HepG2 (cell line): ENCODE measurements around the gene CDR2L. TPM values are rescaled to one million over a fixed set of nuclear protein-coding genes. Genes with fewer than 3 reads are reported as not detected.

Experiments
- ARNT ChIP-seq: fragments of 450-650 bp; IDR thresholded peaks from 2 replicates; pipeline ENCODE4 v1.6.1; 2017
- GATAD1 ChIP-seq: IDR thresholded peaks from 2 replicates; pipeline ENCODE4 v1.6.1; 2016; ENCODE audit warnings: missing genetic modification reagents, missing compliant biosample characterization
- GZF1 ChIP-seq: sonication (generic); formaldehyde crosslinking; IDR thresholded peaks from 2 replicates; pipeline ENCODE4 v1.5.1; 2020; ENCODE audit warnings: mild to moderate bottlenecking, missing genetic modification reagents
- PPARG ChIP-seq: conservative IDR thresholded peaks from 2 replicates; pipeline ENCODE4 v1.6.1; 2016; ENCODE audit warnings: missing biosample characterization, missing genetic modification reagents
- SIN3B ChIP-seq: fragments of 150-350 bp; IDR thresholded peaks from 2 replicates; pipeline ENCODE4 v1.6.1; 2014; ENCODE audit warnings: low read length
- ZBTB38 ChIP-seq: sonication (generic); formaldehyde crosslinking; IDR thresholded peaks from 2 replicates; pipeline ENCODE4 v1.5.1; 2020; ENCODE audit warnings: mild to moderate bottlenecking, missing genetic modification reagents
- ZNF232 ChIP-seq: sonication (generic); formaldehyde crosslinking; IDR thresholded peaks from 2 replicates; pipeline ENCODE4 v1.4.0; 2020; ENCODE audit warnings: missing genetic modification reagents, borderline replicate concordance
- ZNF234 ChIP-seq: sonication (generic); formaldehyde crosslinking; conservative IDR thresholded peaks from 2 replicates; pipeline ENCODE4 v1.5.1; 2020; ENCODE audit warnings: mild to moderate bottlenecking, missing genetic modification reagents
- ZNF253 ChIP-seq: sonication (generic); formaldehyde crosslinking; IDR thresholded peaks from 2 replicates; pipeline ENCODE4 v1.8.0; 2022; ENCODE audit warnings: mild to moderate bottlenecking, missing genetic modification reagents, borderline replicate concordance
- ZNF292 ChIP-seq: sonication (generic); formaldehyde crosslinking; IDR thresholded peaks from 2 replicates; pipeline ENCODE4 v1.8.1; 2022; ENCODE audit warnings: mild to moderate bottlenecking, low read depth, missing genetic modification reagents, borderline replicate concordance
- ZNF484 ChIP-seq: sonication (generic); formaldehyde crosslinking; IDR thresholded peaks from 2 replicates; pipeline ENCODE4 v1.5.1; 2020; ENCODE audit warnings: mild to moderate bottlenecking, low read depth, missing genetic modification reagents, borderline replicate concordance
- ZNF550 ChIP-seq: sonication (generic); formaldehyde crosslinking; IDR thresholded peaks from 2 replicates; pipeline ENCODE4 v1.4.0; 2020; ENCODE audit warnings: mild to moderate bottlenecking, missing genetic modification reagents, borderline replicate concordance
- ZSCAN22 ChIP-seq: sonication (generic); formaldehyde crosslinking; IDR thresholded peaks from 2 replicates; pipeline ENCODE4 v1.4.0; 2020; ENCODE audit warnings: mild to moderate bottlenecking, missing genetic modification reagents
- polyA plus RNA-seq, 8 experiments: library from polyadenylated mRNA; depleted of rRNA in 3 of 8; stranded (reverse) in 7 of 8; unstranded in 1 of 8; fragments of >200 nt; fragmentation: Illumina TruSeq in 4 of 8; extraction: Trizol in 4 of 8; gene quantifications; 2 replicates each; pipeline versions ENCODE4 v1.2.1 to v1.2.3, GENCODE V29; 2011 to 2016; ENCODE audit warnings: low read depth in 4 of 8, missing spikeins in 1 of 8, mixed read lengths in 1 of 8; ENCODE audit not compliant: insufficient read depth in 1 of 8
- total RNA-seq, 5 experiments: library from RNA; depleted of rRNA; stranded (reverse); fragments of >200 nt; fragmentation: Illumina TruSeq; extraction: Trizol; gene quantifications; 2 replicates each; pipeline ENCODE4 v1.2.3, GENCODE V29; 2016; ENCODE audit warnings: low read depth in 1 of 5
- TF ChIP-seq, protein P1 (sequence below): sonication (generic); formaldehyde crosslinking; IDR thresholded peaks from 2 replicates; pipeline ENCODE4 v1.4.0; 2020; ENCODE audit warnings: missing genetic modification reagents
- TF ChIP-seq, protein P2 (sequence below): sonication (generic); formaldehyde crosslinking; IDR thresholded peaks from 2 replicates; pipeline ENCODE4 v1.8.0; 2022; ENCODE audit warnings: mild to moderate bottlenecking, missing genetic modification reagents, borderline replicate concordance
- TF ChIP-seq, protein P3 (sequence below): sonication (generic); formaldehyde crosslinking; IDR thresholded peaks from 2 replicates; pipeline ENCODE4 v1.4.0; 2020; ENCODE audit warnings: low read depth, missing genetic modification reagents
- TF ChIP-seq, protein P4 (sequence below): sonication (generic); formaldehyde crosslinking; conservative IDR thresholded peaks from 2 replicates; pipeline ENCODE4 v1.4.0; 2020; ENCODE audit warnings: missing genetic modification reagents
- TF ChIP-seq, protein P5 (sequence below): sonication (generic); formaldehyde crosslinking; IDR thresholded peaks from 2 replicates; pipeline ENCODE4 v1.4.0; 2020; ENCODE audit warnings: mild to moderate bottlenecking, missing genetic modification reagents, borderline replicate concordance

CDR2L gene
- total and polyA plus RNA-seq, 2 of the 13 experiments (the other 11 are each of a cell fraction or from before 2014, with no cell fraction given) = 1.9 to 2.1 TPM

DNA sequence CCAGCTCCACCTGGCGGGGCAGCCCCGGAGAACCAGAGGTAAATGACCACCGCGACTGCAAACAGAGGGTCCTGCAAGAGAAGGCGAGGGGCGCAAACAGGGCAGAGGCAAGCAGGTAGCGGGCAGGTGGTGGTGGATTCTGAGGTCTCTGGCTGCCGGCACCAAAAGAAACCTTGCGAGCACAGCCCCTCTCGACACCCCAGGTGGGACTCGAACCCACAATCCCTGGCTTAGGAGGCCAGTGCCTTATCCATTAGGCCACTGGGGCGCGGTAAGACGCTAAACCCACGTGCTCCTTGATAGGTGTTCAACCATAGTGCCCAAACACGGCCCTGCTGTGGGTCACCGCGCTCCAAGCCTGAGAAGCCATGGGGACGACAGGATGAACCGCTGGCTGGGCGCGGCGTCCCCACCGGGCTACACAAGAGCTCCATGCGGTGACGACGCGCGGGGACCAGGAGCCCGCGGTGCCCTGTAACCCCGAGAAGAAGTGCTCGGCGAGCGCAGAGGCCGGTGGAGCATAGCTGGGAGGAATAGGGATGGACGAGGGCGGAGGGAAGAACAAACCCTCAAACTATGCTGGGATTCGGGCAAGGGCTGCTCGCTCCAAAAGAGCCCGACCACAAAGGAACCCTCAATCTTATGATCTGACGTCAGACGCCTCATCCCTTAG, 46.9 kb downstream of the CDR2L start (continued):
- TF ChIP-seq, protein P1, sequence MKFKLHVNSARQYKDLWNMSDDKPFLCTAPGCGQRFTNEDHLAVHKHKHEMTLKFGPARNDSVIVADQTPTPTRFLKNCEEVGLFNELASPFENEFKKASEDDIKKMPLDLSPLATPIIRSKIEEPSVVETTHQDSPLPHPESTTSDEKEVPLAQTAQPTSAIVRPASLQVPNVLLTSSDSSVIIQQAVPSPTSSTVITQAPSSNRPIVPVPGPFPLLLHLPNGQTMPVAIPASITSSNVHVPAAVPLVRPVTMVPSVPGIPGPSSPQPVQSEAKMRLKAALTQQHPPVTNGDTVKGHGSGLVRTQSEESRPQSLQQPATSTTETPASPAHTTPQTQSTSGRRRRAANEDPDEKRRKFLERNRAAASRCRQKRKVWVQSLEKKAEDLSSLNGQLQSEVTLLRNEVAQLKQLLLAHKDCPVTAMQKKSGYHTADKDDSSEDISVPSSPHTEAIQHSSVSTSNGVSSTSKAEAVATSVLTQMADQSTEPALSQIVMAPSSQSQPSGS = peak; percentile 67; the same call in 1 of the 2 replicates
- TF ChIP-seq, protein P2, sequence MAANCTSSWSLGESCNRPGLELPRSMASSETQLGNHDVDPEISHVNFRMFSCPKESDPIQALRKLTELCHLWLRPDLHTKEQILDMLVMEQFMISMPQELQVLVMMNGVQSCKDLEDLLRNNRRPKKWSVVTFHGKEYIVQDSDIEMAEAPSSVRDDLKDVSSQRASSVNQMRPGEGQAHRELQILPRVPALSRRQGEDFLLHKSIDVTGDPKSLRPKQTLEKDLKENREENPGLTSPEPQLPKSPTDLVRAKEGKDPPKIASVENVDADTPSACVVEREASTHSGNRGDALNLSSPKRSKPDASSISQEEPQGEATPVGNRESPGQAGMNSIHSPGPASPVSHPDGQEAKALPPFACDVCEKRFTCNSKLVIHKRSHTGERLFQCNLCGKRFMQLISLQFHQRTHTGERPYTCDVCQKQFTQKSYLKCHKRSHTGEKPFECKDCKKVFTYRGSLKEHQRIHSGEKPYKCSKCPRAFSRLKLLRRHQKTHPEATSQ (CRISPR knock-in tag) = peak; percentile 91
- TF ChIP-seq ZNF550 (CRISPR knock-in tag) (no peak), ZSCAN22 (CRISPR knock-in tag) (no peak; the same call in 1 of the 2 replicates), ARNT (no peak), PPARG (CRISPR knock-in tag) (no peak), ZNF484 (CRISPR knock-in tag) (peak; percentile 84; the same call in 1 of the 2 replicates), ZNF234 (CRISPR knock-in tag) (0 out of 2 replicates have a peak, but pooled peaks have one; percentile 3), ZNF232 (CRISPR knock-in tag) (peak; percentile 92), ZBTB38 (CRISPR knock-in tag) (peak; percentile 87), ZNF292 (CRISPR knock-in tag) (peak; percentile 26; the same call in 1 of the 2 replicates), ZNF253 (0 out of 2 replicates have a peak, but pooled peaks have one; percentile 62), GZF1 (CRISPR knock-in tag) (peak; percentile 84), SIN3B (no peak), GATAD1 (peak; percentile 74)
- TF ChIP-seq, protein P3, sequence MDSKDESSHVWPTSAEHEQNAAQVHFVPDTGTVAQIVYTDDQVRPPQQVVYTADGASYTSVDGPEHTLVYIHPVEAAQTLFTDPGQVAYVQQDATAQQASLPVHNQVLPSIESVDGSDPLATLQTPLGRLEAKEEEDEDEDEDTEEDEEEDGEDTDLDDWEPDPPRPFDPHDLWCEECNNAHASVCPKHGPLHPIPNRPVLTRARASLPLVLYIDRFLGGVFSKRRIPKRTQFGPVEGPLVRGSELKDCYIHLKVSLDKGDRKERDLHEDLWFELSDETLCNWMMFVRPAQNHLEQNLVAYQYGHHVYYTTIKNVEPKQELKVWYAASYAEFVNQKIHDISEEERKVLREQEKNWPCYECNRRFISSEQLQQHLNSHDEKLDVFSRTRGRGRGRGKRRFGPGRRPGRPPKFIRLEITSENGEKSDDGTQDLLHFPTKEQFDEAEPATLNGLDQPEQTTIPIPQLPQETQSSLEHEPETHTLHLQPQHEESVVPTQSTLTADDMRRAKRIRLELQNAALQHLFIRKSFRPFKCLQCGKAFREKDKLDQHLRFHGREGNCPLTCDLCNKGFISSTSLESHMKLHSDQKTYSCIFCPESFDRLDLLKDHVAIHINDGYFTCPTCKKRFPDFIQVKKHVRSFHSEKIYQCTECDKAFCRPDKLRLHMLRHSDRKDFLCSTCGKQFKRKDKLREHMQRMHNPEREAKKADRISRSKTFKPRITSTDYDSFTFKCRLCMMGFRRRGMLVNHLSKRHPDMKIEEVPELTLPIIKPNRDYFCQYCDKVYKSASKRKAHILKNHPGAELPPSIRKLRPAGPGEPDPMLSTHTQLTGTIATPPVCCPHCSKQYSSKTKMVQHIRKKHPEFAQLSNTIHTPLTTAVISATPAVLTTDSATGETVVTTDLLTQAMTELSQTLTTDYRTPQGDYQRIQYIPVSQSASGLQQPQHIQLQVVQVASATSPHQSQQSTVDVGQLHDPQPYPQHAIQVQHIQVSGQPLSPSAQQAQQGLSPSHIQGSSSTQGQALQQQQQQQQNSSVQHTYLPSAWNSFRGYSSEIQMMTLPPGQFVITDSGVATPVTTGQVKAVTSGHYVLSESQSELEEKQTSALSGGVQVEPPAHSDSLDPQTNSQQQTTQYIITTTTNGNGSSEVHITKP (CRISPR knock-in tag) = no peak; the same call in 1 of the 2 replicates
- TF ChIP-seq, protein P4, sequence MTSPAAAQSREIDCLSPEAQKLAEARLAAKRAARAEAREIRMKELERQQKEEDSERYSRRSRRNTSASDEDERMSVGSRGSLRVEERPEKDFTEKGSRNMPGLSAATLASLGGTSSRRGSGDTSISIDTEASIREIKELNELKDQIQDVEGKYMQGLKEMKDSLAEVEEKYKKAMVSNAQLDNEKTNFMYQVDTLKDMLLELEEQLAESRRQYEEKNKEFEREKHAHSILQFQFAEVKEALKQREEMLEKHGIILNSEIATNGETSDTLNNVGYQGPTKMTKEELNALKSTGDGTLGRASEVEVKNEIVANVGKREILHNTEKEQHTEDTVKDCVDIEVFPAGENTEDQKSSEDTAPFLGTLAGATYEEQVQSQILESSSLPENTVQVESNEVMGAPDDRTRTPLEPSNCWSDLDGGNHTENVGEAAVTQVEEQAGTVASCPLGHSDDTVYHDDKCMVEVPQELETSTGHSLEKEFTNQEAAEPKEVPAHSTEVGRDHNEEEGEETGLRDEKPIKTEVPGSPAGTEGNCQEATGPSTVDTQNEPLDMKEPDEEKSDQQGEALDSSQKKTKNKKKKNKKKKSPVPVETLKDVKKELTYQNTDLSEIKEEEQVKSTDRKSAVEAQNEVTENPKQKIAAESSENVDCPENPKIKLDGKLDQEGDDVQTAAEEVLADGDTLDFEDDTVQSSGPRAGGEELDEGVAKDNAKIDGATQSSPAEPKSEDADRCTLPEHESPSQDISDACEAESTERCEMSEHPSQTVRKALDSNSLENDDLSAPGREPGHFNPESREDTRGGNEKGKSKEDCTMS (CRISPR knock-in tag) = no peak; the same call in 1 of the 2 replicates
- TF ChIP-seq, protein P5, sequence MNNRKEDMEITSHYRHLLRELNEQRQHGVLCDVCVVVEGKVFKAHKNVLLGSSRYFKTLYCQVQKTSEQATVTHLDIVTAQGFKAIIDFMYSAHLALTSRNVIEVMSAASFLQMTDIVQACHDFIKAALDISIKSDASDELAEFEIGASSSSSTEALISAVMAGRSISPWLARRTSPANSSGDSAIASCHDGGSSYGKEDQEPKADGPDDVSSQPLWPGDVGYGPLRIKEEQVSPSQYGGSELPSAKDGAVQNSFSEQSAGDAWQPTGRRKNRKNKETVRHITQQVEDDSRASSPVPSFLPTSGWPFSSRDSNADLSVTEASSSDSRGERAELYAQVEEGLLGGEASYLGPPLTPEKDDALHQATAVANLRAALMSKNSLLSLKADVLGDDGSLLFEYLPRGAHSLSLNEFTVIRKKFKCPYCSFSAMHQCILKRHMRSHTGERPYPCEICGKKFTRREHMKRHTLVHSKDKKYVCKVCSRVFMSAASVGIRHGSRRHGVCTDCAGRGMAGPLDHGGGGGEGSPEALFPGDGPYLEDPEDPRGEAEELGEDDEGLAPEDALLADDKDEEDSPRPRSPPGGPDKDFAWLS (CRISPR knock-in tag) = no peak
